Left ventricle myocardium inferior (tissue), 1 donor: ENCODE measurements around the gene NFIB. TPM values are rescaled to one million over a fixed set of nuclear protein-coding genes. Genes with fewer than 3 reads are reported as not detected.
A peak's percentile ranks its signal among the peaks of the same experiment; 100 is the strongest.

Experiments
- DNase-seq: peaks from one replicate; pipeline ENCODE4 v3.0.0-alpha.2; 2020
- H3K27ac ChIP-seq: fragments of 200-600 bp; replicated peaks from 2 replicates; pipeline ENCODE4 v1.8.0; 2021
- H3K27me3 ChIP-seq: fragments of 200-600 bp; 2 replicates; pipeline ENCODE4 v1.8.0; 2021; ENCODE audit warnings: low read depth
- H3K36me3 ChIP-seq: fragments of 200-600 bp; 2 replicates; pipeline ENCODE4 v1.8.0; 2021
- H3K4me1 ChIP-seq: fragments of 200-600 bp; 2 replicates; pipeline ENCODE4 v1.8.0; 2021
- H3K4me3 ChIP-seq: fragments of 200-600 bp; 2 replicates; pipeline ENCODE4 v1.8.0; 2021; ENCODE audit warnings: mild to moderate bottlenecking, moderate library complexity
- H3K9me3 ChIP-seq: fragments of 200-600 bp; replicated peaks from 2 replicates; pipeline ENCODE4 v1.8.0; 2021
- intact Hi-C: fragments of 100-400 bp; cut with micrococcal nuclease; formaldehyde crosslinking; loops from one replicate; pipeline ENCODE4 v1.11.0; 2022
- total RNA-seq: library from RNA; stranded (reverse); fragmentation: NEBNext Ultra II Directional; extraction: Animal tissue kit (Norgen Biotek cat#: 25700); gene quantifications from one replicate; pipeline ENCODE4 v1.2.1, GENCODE V29; 2021
- TF ChIP-seq, protein P1 (sequence below): fragments of 200-600 bp; IDR thresholded peaks from 2 replicates; pipeline ENCODE4 v1.8.0; 2021; ENCODE audit warnings: antibody characterized with exemption, mild to moderate bottlenecking, borderline replicate concordance
- donor health status: DM: no; HTN: yes; CAD: no; lungs with severe emphysema.

NFIB gene
- total RNA-seq, 1 donor from 2014 or later = 110 TPM

DNA sequence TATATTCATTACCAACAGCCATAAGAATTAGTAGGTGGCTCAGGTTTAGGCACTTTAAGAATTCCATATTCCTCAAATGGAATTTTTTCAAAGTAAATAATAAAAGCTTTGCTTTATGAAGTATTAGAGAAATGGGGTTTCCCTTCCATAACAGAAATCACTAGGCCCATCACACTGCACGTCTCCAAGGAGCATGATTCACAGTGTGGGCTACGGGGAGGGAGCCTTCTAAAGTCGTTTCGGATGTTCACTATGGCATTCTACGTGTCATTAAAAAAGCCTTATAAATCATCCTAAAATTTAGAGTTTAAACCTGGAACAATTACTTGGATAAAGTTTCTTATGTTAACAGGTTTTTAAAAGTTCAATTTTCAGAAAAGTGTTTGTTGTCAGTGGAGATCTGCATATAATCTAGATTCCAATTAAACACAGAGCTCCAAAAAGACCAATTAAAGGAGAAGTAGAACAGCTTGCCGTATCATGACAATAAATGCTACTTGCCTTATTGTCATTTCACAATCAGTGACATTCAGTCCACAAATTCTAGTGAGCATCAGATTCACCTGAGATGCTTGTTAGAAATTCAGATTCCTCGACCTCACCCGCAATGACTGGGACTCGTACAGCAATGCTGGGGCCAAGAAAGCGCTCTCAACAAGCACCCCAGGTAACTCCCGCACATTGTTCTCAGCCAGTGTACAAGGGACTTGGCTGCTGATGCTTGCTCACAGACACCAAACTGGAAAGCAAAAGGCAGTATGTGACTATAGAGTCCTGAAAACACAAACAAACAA is 115.7 kb downstream of the NFIB start:
- no peaks in the 10 kb centered on the region for H3K36me3 ChIP-seq
- peak overlapping the region; percentile 29 for H3K4me3 ChIP-seq
- H3K27me3 ChIP-seq = no peaks in the 10 kb centered on the region
- no peaks in the 10 kb centered on the region for H3K9me3 ChIP-seq
- peak overlapping the region; percentile 83 for H3K27ac ChIP-seq
- H3K4me1 ChIP-seq = peaks cover 100% of the 10 kb centered on the region
- TF ChIP-seq, protein P1, sequence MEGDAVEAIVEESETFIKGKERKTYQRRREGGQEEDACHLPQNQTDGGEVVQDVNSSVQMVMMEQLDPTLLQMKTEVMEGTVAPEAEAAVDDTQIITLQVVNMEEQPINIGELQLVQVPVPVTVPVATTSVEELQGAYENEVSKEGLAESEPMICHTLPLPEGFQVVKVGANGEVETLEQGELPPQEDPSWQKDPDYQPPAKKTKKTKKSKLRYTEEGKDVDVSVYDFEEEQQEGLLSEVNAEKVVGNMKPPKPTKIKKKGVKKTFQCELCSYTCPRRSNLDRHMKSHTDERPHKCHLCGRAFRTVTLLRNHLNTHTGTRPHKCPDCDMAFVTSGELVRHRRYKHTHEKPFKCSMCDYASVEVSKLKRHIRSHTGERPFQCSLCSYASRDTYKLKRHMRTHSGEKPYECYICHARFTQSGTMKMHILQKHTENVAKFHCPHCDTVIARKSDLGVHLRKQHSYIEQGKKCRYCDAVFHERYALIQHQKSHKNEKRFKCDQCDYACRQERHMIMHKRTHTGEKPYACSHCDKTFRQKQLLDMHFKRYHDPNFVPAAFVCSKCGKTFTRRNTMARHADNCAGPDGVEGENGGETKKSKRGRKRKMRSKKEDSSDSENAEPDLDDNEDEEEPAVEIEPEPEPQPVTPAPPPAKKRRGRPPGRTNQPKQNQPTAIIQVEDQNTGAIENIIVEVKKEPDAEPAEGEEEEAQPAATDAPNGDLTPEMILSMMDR = no peak
- no peak for DNase-seq
- intact Hi-C loops = no loop called here

DNA sequence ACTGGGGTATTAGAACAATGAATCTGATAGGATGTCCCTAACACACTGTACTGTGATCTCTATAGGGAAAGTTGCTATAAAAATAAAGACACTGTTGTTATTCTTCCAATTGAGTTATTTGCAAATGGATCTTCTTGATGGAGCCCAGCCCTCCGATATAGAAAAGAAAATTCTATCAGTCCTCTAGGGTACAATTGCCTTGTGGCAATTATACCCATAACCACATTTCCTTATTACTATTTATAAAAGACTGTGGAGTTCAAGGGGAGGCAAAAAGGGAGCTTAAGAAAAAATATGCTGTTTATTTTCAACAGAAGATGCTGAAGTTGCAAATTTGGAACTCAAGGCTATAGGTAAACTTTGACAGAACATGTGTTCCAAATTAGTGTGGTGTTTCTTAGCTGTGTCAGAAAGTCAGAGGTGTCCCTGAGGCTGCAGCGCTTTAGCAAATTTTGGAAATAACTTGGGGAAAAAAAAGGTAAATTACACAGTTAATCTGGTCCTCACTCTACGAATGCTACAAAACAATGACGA is 116.5 kb downstream of the NFIB start:
- Histone ChIP-seq H3K27ac (peak overlapping the region; percentile 83), H3K9me3 (no peaks in the 10 kb centered on the region)
- intact Hi-C loops = no loop called here

GRCh38 chr9:14193328-14193990 is 120.5 kb downstream of the NFIB start:
- no peaks in the 10 kb centered on the region for H3K27me3 ChIP-seq
- no peak overlapping the region for H3K4me3 ChIP-seq
- no peaks in the 10 kb centered on the region for H3K9me3 ChIP-seq
- intact Hi-C loops = no loop called here
- DNase-seq = no peak
- peaks cover 99% of the 10 kb centered on the region for H3K4me1 ChIP-seq
- no peak overlapping the region for H3K27ac ChIP-seq
- TF ChIP-seq, protein P1 = no peak
- no peaks in the 10 kb centered on the region for H3K36me3 ChIP-seq

More for the DNA sequence above, 116.5 kb downstream of the NFIB start:
- no peaks in the 10 kb centered on the region for H3K27me3 ChIP-seq
- H3K4me3 ChIP-seq = no peak overlapping the region
- H3K36me3 ChIP-seq = no peaks in the 10 kb centered on the region
- TF ChIP-seq, protein P1 = no peak
- DNase-seq = no peak
- H3K4me1 ChIP-seq = peaks cover 100% of the 10 kb centered on the region

- TF ChIP-seq, protein P1 = no peak
- H3K27ac ChIP-seq = no peak overlapping the region
- peaks cover 99% of the 10 kb centered on the region for H3K4me1 ChIP-seq
- no peaks in the 10 kb centered on the region for H3K27me3 ChIP-seq
- no peaks in the 10 kb centered on the region for H3K9me3 ChIP-seq
- no peaks in the 10 kb centered on the region for H3K36me3 ChIP-seq
- no peak overlapping the region for H3K4me3 ChIP-seq
- intact Hi-C loops = no loop called here
- no peak for DNase-seq
Measured at GRCh38 chr9:14192556-14192955, 121.4 kb downstream of the NFIB start.

DNA sequence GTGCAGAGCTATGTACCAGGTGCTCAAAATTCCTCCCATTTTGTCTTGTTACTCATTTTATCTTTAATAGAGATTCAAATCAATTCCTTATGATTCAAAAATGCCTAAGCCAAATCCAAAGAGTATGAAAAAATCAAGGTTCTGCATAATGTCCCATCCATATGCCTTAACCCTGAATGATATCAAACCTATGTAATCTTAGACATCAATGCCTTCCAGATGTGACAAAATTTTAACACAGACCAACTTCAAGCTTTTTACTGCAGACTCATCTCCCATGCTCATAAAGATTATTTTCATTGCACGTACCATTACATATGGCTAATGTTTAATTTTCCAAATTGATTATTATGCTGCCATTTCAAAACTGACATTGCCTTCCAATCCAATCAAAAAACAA is 122.4 kb downstream of the NFIB start:
- H3K27ac ChIP-seq = no peak overlapping the region
- no peaks in the 10 kb centered on the region for H3K9me3 ChIP-seq
- H3K4me3 ChIP-seq = no peak overlapping the region
- no peak for DNase-seq
- intact Hi-C loops = no loop called here
- TF ChIP-seq, protein P1 = no peak
- H3K4me1 ChIP-seq = peaks cover 97% of the 10 kb centered on the region
- H3K36me3 ChIP-seq = no peaks in the 10 kb centered on the region
- no peaks in the 10 kb centered on the region for H3K27me3 ChIP-seq
